HG03521 (cell line): Measurements from ENCODE around the gene EYA4.

Experiments used
- ATAC-seq: cut with Tn5 transposase; IDR thresholded peaks from one replicate; pipeline ENCODE4 v1.9.1; 2021; ENCODE audit warnings: mild to moderate bottlenecking, moderate library complexity; ENCODE audit not compliant: unreplicated experiment

The EYA4 gene

DNA sequence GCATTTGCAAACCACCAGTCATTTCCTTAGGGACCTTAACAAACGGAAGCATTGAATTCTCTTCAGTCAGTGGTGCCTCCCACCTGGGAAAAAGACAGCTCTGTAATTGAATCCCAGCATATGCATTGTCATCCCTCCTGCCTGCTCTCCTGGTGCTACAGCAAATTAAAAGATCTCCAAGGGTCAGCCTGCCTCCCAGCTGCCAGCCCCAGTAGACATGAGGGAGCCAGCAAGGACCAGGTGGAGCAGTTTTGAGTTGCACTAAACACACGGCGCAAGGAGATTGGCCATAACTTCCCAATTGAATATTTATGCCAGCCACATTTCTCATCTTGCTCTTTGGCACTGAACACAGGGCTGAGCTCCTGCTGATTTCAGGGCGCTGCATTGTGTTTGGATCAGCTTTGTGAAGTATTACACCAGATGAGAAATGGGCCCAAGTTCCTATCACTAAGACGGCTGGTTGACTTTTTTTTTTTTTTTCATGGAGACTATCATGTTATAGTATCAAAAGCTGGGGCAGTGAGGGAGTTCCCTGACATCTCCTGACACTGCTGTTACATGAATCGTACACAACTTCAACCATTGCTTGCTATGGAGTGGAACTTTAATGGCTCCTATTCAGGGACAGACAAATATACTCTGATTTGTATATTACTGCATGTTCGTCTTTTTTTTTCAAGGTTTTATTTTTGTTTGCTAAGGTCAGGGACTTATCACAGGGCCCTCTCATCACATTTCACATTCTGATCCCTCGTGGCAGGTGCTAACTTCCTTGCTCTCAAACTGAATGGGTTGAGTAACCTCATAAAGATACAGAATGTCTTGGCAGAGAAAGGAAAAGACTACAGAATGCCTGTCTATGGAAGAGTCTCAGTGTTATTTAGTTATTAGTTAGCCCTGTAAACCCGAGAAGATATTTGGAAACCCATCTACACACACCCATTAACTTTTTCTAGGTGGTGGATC is 191.1 kb downstream of the EYA4 start:
- no peak for ATAC-seq

DNA sequence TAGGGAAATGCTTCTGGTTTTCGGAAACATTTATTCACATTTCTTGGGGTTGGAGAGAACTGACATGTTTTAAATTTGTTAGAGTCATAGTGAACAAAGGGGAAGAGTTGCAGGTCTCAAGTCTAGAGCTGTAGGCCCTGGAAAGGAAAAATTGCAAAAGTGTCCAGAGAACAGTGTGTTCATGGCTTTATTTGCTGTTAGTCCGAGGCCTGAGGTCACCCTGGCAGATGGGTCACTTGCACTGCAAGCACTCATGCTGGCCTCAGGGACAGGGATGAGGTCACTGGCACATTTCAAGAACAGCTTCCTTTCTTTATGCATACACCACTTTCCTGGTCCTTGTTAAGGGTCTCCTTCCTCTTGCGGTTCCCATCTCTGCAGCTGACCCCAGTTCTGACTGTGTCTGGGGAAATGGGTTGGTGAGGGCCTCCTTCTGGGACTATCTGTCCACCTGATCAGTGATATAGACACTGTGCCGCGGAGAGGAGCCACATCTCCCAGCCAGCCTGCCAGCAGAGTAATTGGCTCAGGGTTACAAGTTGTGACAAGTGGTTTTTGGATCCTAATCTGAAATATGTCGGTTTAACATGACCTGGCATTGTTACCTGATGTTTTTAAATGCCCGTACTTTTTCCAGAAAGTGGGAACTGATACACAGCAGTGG is 194.0 kb downstream of the EYA4 start:
- no peak for ATAC-seq

DNA sequence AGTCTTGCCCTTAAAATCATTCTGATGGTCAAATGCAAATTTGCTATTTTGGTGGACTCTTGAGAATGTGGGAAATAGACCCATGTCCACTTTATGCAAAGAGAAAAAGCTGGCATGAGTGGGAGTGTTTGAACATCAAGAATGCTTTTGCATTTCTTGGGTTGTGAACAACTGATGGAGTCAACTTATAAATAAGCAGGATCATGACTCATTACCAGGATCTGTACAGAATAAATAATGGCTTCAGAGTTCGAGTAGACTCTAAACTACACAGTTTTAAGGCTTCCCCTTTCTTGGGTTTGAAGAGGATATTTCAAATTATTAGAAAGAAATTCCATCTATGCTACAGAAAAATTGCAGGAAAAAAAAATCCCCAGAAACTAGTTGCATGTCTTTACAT is 195.5 kb downstream of the EYA4 start:
- ATAC-seq: no peak

DNA sequence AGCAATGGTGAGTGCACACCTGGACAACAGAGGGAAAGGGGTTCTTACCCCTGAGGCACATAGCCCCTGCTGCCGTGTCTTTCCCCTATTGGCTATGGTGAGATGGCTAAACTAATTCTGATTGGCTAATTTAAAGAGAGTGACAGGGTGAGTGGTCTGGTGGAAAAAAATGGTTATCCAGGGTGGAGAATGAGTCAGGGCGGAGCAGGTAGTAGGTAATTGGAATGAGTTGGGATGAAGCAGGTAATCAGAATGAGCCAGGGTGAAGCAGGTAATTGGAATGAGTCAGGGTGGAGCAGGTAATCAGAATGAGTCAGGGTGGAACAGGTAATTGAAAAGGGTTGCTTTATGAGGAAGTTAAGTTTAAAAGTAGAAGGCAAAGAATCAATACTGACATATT is 200.3 kb downstream of the EYA4 start:
- no peak for ATAC-seq

DNA sequence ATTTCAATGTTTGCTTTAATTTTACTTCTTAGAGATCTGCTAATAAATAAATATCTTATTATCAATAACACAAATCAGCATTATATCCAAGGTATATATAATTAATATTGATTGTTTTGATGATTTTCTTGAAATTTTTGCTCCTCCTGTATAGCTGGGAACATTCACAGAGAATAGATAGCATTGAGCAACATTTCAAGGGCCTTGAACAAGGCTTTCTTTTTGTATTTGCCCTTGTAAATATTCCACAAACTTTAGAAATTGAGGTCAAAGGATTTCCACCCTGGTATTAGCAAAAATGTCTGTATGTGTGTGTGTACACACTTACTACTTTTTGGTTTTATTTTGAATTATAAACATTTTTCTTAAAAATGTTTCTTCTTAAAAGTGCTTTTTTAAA is 205.6 kb downstream of the EYA4 start:
- ATAC-seq: no peak

DNA sequence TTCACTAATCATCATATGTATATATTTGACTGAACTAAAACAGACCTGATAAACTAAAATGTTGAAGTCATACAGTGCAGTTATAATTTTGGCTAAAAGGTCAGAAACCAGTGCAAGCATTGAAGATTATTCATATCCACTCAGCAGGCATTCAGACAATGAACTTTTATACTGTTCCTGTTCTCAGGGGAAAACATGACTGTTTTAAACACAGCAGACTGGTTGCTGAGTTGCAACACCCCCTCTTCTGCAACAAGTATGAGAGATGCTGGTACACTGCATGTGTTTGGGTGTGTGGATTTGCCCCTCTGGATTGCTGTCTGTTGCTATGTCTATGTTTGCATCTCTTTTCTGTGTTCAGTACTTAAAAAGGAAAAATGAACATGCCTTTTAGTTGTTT is 206.8 kb downstream of the EYA4 start:
- no peak for ATAC-seq

DNA sequence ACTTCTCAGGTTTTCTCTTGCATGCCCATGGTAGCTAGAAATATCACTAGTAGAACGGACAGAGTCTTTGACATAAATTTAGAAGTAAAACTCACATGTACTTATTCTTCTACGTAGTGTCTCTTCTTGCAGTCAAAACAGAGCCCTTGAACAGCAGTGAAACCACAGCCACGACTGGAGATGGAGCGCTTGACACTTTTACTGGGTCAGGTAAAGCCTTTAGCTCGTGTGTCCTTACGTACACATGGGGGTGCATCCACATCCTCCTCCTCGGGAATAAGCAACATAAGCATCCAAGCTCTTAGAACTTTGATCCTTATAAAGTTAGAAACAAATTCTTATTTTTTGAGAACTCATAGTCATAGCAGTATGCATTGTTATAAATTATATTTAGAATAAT is 215.3 kb downstream of the EYA4 start:
- no peak for ATAC-seq

DNA sequence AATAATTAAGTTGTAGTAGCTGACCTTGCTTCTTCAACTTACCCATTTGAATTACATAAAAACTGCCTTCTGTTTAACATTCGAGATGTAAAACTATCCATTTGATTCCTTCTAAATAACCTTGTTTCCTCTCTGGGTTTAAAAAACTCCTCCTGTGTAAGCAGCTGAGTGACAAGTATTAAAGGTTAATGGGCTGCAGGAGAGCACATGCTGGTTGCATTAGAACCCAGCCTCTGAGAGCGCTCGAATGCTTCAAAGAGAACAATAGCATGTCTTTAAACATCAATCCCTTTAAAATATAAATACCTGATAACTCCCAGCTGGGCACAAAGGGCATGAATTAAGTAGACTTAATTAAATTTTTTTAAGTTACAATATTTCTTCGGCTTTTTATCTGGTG is 215.8 kb downstream of the EYA4 start:
- ATAC-seq: no peak

DNA sequence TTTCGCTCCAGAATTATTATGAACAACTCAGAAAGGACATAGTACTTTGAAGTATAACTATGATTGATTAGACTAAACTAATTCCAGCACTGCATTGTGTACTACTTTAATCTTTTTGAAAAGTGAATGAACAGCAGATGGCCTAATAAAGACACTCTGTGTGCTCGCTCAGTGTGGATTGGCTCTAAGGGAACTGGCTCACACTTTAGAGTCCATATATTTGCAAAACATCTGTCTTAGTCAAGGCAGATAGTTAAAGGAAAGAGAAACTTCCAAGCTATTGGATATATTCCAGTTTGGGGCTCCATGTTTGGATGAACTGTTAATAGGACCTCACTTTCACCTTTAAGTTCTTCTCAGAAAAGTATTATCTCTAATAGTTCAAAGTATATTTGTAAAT is 218.9 kb downstream of the EYA4 start:
- no peak for ATAC-seq

DNA sequence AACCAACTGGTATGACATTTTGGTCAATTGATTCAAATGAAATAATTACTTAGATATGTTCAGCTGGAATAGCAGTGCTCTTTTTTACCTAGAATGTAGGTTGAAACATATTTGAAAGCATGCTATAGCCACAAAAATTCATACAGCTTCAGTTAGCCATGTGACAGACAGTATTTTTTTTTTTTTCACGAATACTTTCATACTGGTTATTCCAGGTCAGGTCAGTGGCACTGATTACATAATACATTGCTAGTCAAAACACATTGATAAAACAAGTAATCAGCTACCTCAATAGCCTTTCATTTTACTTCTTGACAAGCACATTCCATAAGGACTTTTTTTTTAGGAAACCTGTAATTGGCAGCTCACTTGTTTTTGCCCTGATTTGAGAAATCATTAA is 222.6 kb downstream of the EYA4 start:
- ATAC-seq: no peak

DNA sequence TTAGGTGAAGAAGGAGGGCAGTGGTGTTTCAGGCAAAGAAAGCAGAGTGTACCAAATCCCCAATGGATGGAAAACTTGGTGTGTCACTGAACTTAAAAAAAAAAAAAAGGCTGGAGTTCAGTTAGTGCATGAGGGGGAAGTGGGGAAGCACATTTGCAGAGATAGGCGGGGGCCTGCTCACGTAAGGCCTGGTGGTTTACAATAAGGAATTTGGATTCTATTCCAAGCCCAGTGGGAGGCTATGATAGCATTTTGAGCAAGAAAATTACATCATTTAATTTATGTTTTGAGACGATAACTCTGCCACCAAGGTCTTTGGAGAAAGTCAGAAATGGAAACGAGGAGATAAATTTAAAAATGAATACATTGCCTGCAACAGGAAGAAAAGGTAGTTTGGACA is 225.5 kb downstream of the EYA4 start:
- no peak for ATAC-seq

DNA sequence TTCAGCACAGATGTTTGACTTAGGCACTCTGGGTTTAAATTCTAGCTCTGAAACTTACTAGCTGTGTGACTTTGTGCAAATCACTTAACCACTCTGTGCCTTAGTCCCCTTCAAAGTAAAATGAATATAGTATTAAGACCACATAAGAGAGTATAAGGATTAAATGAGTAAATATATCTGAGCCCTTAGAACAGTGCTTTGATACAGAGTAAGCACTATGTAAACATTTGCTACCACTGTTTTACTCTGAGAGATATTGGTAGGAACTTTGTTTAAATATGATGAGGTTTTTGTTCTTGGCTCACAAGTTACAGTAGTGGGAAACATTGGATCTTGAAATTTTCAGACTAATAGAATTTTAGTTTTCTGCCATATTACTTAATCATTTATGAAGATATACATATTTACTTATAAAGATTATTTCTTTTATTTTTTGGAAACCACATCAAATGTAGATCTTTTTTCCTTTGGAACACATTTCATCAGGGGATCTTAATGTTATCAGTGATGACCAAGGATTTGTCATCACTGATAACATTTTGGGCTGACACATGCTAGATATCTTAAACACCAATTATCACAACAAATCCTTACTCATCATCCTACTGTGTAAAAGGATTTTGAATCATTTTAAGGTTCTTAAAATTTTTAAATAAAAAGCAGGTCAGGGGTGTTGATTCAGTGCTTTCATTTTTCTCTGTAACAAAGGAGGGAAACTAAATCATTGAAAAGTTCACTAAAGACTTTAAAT is 226.2 kb downstream of the EYA4 start:
- no peak for ATAC-seq

DNA sequence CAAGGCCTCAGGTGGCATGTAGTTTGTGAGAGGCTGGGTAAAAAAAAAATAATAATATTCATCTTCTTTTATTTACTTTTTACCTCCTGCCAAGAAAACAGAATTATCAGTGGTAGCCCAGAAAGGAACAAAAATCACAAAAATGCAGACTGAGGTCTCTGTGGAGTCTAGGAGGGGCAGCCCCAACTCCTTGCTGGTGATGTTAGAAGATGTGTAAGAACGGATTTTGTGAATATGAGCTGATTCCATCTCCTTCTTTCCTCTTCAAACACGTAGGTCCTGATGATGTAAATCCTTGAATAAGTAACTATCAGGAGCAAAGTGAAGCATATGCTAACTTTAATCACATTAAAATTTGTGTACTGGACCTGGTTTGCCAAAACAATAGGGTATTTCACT is 226.8 kb downstream of the EYA4 start:
- no peak for ATAC-seq

DNA sequence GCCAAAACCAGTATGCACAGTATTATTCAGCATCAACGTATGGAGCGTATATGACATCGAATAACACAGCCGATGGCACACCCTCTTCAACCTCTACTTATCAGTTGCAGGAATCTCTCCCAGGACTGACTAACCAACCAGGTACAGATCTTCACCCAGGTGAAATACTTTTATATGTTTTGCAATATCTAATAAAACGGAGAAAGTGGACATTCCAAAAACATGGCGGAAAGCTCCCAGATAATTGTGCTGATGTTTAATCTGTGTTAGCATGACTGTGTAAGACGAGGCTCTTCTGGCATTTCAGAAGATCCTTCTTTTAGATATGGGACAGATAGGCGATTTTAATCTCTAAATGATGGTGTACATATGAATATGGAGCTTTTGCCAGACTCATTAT is 227.4 kb downstream of the EYA4 start:
- no peak for ATAC-seq

DNA sequence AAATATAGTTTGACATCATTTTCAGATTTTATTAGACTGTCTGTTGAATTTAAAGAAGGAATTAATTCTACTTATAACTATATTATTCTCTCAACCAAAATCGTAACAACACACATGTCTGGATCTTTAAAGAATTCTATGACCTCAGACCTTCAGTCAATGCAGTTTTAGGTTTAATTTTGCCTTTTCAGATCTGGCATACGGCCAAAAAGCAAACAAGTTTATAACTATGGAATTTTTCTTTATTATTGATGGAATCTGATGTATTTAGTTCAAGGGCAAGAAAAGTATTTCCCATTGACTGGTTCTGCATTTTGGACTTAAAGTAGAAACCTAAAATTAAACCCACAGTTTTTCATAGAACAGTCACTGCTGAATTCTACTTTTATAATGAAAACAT is 233.4 kb downstream of the EYA4 start:
- ATAC-seq: no peak

DNA sequence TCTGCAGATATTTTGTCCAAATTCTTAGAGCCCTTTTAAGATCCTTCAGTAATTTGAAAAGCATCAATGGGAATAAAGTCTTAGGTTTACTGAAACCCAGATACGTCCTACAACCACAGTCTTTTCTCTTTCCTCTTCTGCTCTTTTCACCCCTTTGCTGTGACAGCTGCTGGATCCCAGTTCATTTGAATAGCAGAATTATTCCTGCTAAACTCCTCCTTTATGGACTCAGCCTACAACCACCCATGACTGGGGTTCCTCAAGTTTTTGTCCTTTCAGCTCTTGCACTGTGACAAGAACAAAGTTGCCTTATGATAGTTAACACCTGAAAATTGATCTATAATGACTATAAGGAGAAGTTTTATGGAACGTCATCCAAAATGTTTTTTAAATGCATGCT is 237.5 kb downstream of the EYA4 start:
- ATAC-seq: no peak

DNA sequence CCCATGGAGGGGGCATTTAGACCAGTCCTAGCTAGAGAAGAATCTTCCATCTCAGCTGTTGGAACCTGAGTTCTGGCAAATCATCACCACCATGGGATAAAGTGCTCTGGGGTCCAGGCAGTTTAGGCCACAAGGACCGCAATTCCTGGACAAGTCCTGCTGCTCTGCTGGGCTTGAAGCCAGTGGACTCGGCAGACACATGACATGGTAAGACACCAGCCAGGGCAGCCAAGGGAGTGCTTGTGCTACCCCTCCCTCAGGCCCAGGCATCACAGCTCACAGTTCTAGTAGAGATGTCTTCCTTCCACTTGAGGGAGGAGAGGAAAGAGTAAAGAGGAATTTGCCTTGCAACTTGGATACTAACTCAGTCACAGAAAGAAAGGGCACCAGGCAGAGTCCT is 246.0 kb downstream of the EYA4 start:
- ATAC-seq: no peak

DNA sequence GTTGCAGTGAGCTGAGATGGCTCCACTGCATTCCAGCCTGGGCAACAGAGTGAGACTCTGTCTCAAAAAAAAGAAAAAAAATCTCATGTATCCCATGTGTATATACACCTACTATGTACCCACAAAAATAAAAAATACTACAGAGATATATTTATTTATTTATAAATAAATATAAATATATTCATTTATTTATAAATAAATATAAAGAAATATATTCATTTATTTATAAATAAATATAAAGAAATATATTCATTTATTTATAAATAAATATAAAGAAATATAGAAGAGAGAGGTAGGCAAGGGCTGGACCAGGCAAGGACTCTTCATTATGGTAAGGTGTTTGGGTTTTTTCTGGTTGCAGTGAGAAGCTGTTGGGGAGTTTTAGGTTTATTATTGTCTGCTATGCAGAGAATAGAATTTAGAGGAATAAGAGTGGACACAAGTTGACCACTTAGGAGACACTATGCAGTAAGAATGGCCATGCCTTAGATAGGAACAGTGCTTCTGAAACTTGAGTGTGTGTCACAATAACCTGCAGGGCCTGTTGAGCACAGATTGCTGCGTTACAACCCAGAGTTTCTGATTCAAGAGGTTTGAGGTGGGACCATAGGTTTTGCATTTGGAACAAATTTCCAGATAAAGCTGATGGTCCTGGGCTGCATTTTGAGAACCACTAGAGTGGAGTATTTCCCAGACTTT is 254.2 kb downstream of the EYA4 start:
- no peak for ATAC-seq

DNA sequence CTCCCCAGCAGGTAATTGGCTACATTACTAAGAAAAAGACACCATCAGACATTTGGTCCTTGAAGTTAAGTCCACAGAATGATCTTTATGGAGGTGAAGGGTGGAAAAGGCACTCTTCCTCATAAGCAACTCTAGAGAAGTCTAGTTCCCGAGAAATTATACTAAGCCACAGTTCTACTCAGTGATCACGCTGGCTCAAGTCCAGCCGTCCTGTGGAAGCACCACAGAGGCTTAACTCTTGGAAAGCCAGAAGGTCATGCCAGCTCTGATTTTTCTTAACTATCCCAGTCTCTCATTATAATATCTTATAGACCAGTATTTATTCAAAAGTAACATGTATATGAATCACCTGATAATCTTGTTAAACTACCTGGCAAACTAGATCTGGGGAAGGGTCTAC is 258.5 kb downstream of the EYA4 start:
- ATAC-seq: no peak

DNA sequence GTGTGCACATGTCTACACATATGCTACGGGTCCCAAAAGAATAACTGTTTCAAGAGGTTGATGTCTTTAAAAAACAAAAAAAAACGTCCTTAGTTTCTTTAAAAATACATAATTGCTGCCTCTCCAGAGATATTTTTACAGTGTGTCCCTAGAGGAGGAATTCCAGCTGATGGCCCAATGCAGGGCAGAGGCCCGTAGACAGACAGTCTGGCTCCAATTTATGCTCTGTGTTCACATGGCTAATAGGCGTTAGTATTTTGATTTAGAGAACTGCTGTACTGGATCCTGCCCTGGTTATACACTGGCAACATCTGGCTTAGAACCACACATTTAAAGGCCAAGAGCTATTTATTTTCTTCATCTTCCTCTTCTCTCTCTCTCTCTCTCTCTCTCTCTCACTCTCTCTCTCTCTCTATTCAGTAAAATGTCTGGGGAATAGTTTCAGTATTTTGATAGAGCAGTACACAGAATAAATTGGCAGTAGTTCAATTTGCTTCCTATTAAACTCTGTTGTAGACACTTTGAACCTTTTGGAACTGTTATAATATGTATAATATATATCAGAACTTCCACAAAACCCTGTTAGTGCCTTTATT is 260.6 kb downstream of the EYA4 start:
- ATAC-seq: no peak
